ENCODE data around the gene USP35. TPM values are rescaled to one million over a fixed set of nuclear protein-coding genes. Genes with fewer than 3 reads are reported as not detected.

The USP35 gene
- total RNA-seq, 4 donors from 2014 or later = 13.5 to 18.1 (median 14.3) TPM

GRCh38 chr11:78244546-78245255, 56.0 kb downstream of the USP35 start:
- 63 to 72% methylated on average over 4 of the region's 4 CpGs for WGBS, 2 donors
- TF ChIP-seq POLR2A (IDR thresholded peaks at IDR 0.05) = no peak
- no peak overlapping the region for H3K27ac ChIP-seq
- no peak for DNase-seq
- H3K4me1 ChIP-seq = no peaks in the 10 kb centered on the region
- no peak overlapping the region for H3K4me3 ChIP-seq (replicated peaks in 1 of 3)
- H3K36me3 ChIP-seq = no peaks in the 10 kb centered on the region
- no peaks in the 10 kb centered on the region for H3K27me3 ChIP-seq
- intact Hi-C loops (cut with DNase I) = no loop called here
- no peaks in the 10 kb centered on the region for H3K9me3 ChIP-seq

- no peak overlapping the region for H3K4me3 ChIP-seq (replicated peaks in 1 of 3)
- intact Hi-C loops (cut with DNase I) = no loop called here
Measured at GRCh38 chr11:78248191-78248590, 59.5 kb downstream of the USP35 start.

GRCh38 chr11:78248903-78249302, 60.2 kb downstream of the USP35 start:
- intact Hi-C loops (cut with DNase I) = no loop called here
- H3K36me3 ChIP-seq = no peaks in the 10 kb centered on the region
- no peak for DNase-seq
- no peaks in the 10 kb centered on the region for H3K27me3 ChIP-seq
- no peaks in the 10 kb centered on the region for H3K9me3 ChIP-seq
- no peak for TF ChIP-seq CTCF (IDR thresholded peaks at IDR 0.05)
- TF ChIP-seq POLR2A (IDR thresholded peaks at IDR 0.05) = no peak
- no peak overlapping the region for H3K4me3 ChIP-seq (replicated peaks in 1 of 3)
- H3K27ac ChIP-seq = no peak overlapping the region
- no peaks in the 10 kb centered on the region for H3K4me1 ChIP-seq

More at GRCh38 chr11:78248191-78248590, 59.5 kb downstream of the USP35 start:
- H3K9me3 ChIP-seq = no peaks in the 10 kb centered on the region
- H3K27me3 ChIP-seq = no peaks in the 10 kb centered on the region
- TF ChIP-seq POLR2A (IDR thresholded peaks at IDR 0.05) = no peak
- TF ChIP-seq CTCF (IDR thresholded peaks at IDR 0.05) = no peak
- no peak for DNase-seq
- H3K27ac ChIP-seq = no peak overlapping the region
- no peaks in the 10 kb centered on the region for H3K4me1 ChIP-seq
- 92 to 98% methylated on average over 3 of the region's 3 CpGs for WGBS, 2 donors
- no peaks in the 10 kb centered on the region for H3K36me3 ChIP-seq

- no peak for DNase-seq
- TF ChIP-seq CTCF (IDR thresholded peaks at IDR 0.05) (no peak), POLR2A (IDR thresholded peaks at IDR 0.05) (no peak)
- 92 to 93% methylated on average over 8 of the region's 8 CpGs for WGBS, 2 donors
- intact Hi-C loops (cut with DNase I) = no loop called here
- Histone ChIP-seq H3K36me3 (no peaks in the 10 kb centered on the region), H3K4me3 (replicated peaks in 1 of 3) (no peak overlapping the region), H3K9me3 (no peaks in the 10 kb centered on the region), H3K4me1 (no peaks in the 10 kb centered on the region), H3K27ac (no peak overlapping the region), H3K27me3 (no peaks in the 10 kb centered on the region)
Measured at GRCh38 chr11:78250099-78250498, 61.4 kb downstream of the USP35 start.

- intact Hi-C loops (cut with DNase I) = no loop called here
- DNase-seq = no peak
- no peak for TF ChIP-seq POLR2A (IDR thresholded peaks at IDR 0.05)
- no peak for TF ChIP-seq CTCF (IDR thresholded peaks at IDR 0.05)
- Histone ChIP-seq H3K4me3 (replicated peaks in 1 of 3) (no peak overlapping the region), H3K27ac (no peak overlapping the region), H3K27me3 (no peaks in the 10 kb centered on the region), H3K36me3 (no peaks in the 10 kb centered on the region), H3K9me3 (no peaks in the 10 kb centered on the region), H3K4me1 (peaks cover 0 to under 1% of the 10 kb centered on the region in 2 donors)
- 70 to 72% methylated on average over 1 of the region's 1 CpG for WGBS, 2 donors
Measured at GRCh38 chr11:78251083-78251775, 62.5 kb downstream of the USP35 start.
